PC-3 (cell line): Measurements from ENCODE around the gene P4HB.

Experiments
- CTCF ChIP-seq: fragments of 300-600 bp; sonication (generic); conservative IDR thresholded peaks from 2 replicates; pipeline ENCODE4 v1.5.1; 2017; ENCODE audit warnings: antibody characterized with exemption, low read depth, mild to moderate bottlenecking, low read length
- EZH2 ChIP-seq: fragments of 300-600 bp; sonication (generic); IDR thresholded peaks from one replicate; pipeline ENCODE4 v1.6.1; 2017; ENCODE audit warnings: antibody characterized with exemption, mild to moderate bottlenecking, low read length; ENCODE audit not compliant: unreplicated experiment
- EZH2phosphoT487 ChIP-seq: fragments of 300-600 bp; sonication (generic); IDR thresholded peaks from 2 replicates; pipeline ENCODE4 v1.6.1; 2018; ENCODE audit warnings: mild to moderate bottlenecking, antibody characterized with exemption, low read length, borderline replicate concordance

GRCh38 chr17:81821147-81821546 lies 39.2 kb downstream of the P4HB start:
- TF ChIP-seq CTCF (no peak), EZH2 (no peak), EZH2phosphoT487 (no peak)
